HEK293 (cell line): ENCODE results near the gene PNLIP.

Experiments
- ZNF302 ChIP-seq: fragments of 450-650 bp; formaldehyde crosslinking; IDR thresholded peaks from 2 replicates; pipeline ENCODE4 v1.5.1; 2016; ENCODE audit warnings: missing biosample characterization, missing genetic modification characterization, low read depth
- ZNF404 ChIP-seq: fragments of 450-650 bp; formaldehyde crosslinking; IDR thresholded peaks from 2 replicates; pipeline ENCODE4 v1.5.1; 2017; ENCODE audit warnings: missing biosample characterization, missing genetic modification characterization
- ZNF785 ChIP-seq: fragments of 450-650 bp; formaldehyde crosslinking; IDR thresholded peaks from 2 replicates; pipeline ENCODE4 v1.5.1; 2016; ENCODE audit warnings: missing biosample characterization, missing genetic modification characterization
- TF ChIP-seq, protein P1 (sequence below): fragments of 450-650 bp; formaldehyde crosslinking; IDR thresholded peaks from 2 replicates; pipeline ENCODE4 v1.5.1; 2016; ENCODE audit warnings: missing biosample characterization, missing genetic modification characterization
- TF ChIP-seq, protein P2 (sequence below): IDR thresholded peaks from 2 replicates; pipeline ENCODE4 v1.6.1; 2011; ENCODE audit warnings: mild to moderate bottlenecking, low read depth, low read length, borderline replicate concordance

- TF ChIP-seq ZNF302 (tag by site-specific recombination) (no peak), ZNF785 (tag by site-specific recombination) (no peak), ZNF404 (tag by site-specific recombination) (no peak)
- TF ChIP-seq, protein P1, sequence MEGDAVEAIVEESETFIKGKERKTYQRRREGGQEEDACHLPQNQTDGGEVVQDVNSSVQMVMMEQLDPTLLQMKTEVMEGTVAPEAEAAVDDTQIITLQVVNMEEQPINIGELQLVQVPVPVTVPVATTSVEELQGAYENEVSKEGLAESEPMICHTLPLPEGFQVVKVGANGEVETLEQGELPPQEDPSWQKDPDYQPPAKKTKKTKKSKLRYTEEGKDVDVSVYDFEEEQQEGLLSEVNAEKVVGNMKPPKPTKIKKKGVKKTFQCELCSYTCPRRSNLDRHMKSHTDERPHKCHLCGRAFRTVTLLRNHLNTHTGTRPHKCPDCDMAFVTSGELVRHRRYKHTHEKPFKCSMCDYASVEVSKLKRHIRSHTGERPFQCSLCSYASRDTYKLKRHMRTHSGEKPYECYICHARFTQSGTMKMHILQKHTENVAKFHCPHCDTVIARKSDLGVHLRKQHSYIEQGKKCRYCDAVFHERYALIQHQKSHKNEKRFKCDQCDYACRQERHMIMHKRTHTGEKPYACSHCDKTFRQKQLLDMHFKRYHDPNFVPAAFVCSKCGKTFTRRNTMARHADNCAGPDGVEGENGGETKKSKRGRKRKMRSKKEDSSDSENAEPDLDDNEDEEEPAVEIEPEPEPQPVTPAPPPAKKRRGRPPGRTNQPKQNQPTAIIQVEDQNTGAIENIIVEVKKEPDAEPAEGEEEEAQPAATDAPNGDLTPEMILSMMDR (tag by site-specific recombination): no peak
- TF ChIP-seq, protein P2, sequence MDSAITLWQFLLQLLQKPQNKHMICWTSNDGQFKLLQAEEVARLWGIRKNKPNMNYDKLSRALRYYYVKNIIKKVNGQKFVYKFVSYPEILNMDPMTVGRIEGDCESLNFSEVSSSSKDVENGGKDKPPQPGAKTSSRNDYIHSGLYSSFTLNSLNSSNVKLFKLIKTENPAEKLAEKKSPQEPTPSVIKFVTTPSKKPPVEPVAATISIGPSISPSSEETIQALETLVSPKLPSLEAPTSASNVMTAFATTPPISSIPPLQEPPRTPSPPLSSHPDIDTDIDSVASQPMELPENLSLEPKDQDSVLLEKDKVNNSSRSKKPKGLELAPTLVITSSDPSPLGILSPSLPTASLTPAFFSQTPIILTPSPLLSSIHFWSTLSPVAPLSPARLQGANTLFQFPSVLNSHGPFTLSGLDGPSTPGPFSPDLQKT: no peak
These were observed 50.3 kb downstream of the PNLIP start for GRCh38 chr10:116596062-116596461.
